NCI-H82 (cell line): ENCODE data around the gene HMGA1.

ENCODE experiments used
- DNase-seq: peaks from one replicate; lab custom pipeline; 2025; lab: John Stamatoyannopoulos, UW

HMGA1 gene

GRCh38 chr6:34292954-34293353 lies 56.3 kb downstream of the HMGA1 start:
- DNase-seq, result no peak

GRCh38 chr6:34295721-34296120 lies 59.0 kb downstream of the HMGA1 start:
- DNase-seq, result no peak
